ENCODE data around the gene SCAMP2. TPM values are rescaled to one million over a fixed set of nuclear protein-coding genes. Genes with fewer than 3 reads are reported as not detected.

Gene SCAMP2
- total and polyA plus RNA-seq, 10 of the 15 experiments (the other 5 are each of a cell fraction or from before 2014, with no cell fraction given), result 10.9 to 158 (median 99.6) TPM

DNA sequence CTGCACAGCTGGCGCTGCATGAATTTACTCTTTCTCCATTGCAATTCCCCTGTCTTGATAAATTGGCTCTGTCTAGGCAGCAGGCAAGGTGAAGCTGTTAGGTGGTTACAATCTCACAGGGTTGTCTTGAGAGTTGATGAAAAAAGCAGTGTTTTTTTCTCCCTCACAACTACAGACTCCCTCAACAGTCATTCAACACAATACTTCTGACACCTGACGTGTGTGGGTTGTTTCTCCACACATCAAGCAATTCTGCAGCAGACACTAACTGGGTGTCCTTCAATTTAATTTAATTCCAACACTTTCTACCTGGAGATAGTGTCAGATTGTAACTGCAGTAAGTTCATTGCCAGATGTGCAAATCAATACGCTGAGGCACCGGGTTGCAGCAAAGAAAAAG is 5.1 kb upstream of the SCAMP2 start:
- Histone ChIP-seq H4K20me1 (ENCODE audit: control insufficient read depth, insufficient read depth) (no peaks in the 10 kb centered on the region), H3K4me1 (ENCODE audit: control insufficient read depth, insufficient read depth, low read length) (peaks cover 6% of the 10 kb centered on the region), H3K4me3 (no peak overlapping the region), H3K27ac (ENCODE audit: control insufficient read depth, insufficient read depth) (no peak overlapping the region), H3K9me3 (replicated peaks; ENCODE audit: control insufficient read depth, insufficient read depth, low read length) (peaks cover 2% of the 10 kb centered on the region; the same call in 1 of the 3 replicates), H3K36me3 (ENCODE audit: control insufficient read depth in 2 of 2, insufficient read depth in 2 of 2, low read length in 1 of 2) (no peaks in the 10 kb centered on the region), H2AFZ (ENCODE audit: control insufficient read depth, low read depth, low read length) (no peak overlapping the region), H3K9ac (ENCODE audit: control insufficient read depth, insufficient read depth, low read length) (no peak overlapping the region), H3K27me3 (replicated peaks in 1 of 2; ENCODE audit: control insufficient read depth in 2 of 2, insufficient read depth in 2 of 2, low read length in 1 of 2) (no peaks in the 10 kb centered on the region), H3K4me2 (ENCODE audit: control insufficient read depth, insufficient read depth) (no peak overlapping the region), H3K79me2 (ENCODE audit: control insufficient read depth, insufficient read depth, low read length) (no peaks in the 10 kb centered on the region)
- ChIA-PET RAD21 (ENCODE audit: unreplicated experiment) (no interaction called here), SMC1A (ENCODE audit: uncharacterized antibody, unreplicated experiment) (interaction anchor here (1.3 kb wide), 1 partner anchor 8 kb away, joined by 3 read pairs; no protein-coding TSS in a partner anchor), CTCF (interaction anchor here (2.1 kb wide), 1 partner anchor 24 kb away, joined by 11 read pairs; no protein-coding TSS in a partner anchor), POLR2A (no interaction called here)
- in situ Hi-C loops (cut with MboI) (no loop called here), intact Hi-C loops (cut with micrococcal nuclease; ENCODE audit: unreplicated experiment) (no loop called here)
- TF ChIP-seq, protein P1, sequence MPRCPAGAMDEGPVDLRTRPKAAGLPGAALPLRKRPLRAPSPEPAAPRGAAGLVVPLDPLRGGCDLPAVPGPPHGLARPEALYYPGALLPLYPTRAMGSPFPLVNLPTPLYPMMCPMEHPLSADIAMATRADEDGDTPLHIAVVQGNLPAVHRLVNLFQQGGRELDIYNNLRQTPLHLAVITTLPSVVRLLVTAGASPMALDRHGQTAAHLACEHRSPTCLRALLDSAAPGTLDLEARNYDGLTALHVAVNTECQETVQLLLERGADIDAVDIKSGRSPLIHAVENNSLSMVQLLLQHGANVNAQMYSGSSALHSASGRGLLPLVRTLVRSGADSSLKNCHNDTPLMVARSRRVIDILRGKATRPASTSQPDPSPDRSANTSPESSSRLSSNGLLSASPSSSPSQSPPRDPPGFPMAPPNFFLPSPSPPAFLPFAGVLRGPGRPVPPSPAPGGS (IDR thresholded peaks at IDR 0.05; ENCODE audit: borderline replicate concordance, insufficient read depth, low read depth, low read length, poor library complexity, severe bottlenecking), result no peak
- no peak for TF ChIP-seq SMAD5 (IDR thresholded peaks at IDR 0.05; ENCODE audit: low read depth)
- no peak for TF ChIP-seq MTA2 (IDR thresholded peaks at IDR 0.05; ENCODE audit: low read depth)
- TF ChIP-seq HDAC6 (IDR thresholded peaks at IDR 0.05; ENCODE audit: unreplicated experiment), result no peak
- FAIRE-seq, result no peak
- DNase-seq (ENCODE audit: low read depth, low spot score), result no peak
- ATAC-seq, result no peak
- no TSS peak for BruUV-seq (replicated peaks)
- 89% methylated on average over 4 of the region's 4 CpGs for WGBS (ENCODE audit: insufficient coverage, insufficient replicate concordance, low lambda C conversion rate, missing lambda C conversion rate)
